Activated T-cell treated with anti-CD3 and anti-CD28 coated beads for 24 hours (primary cell): Measurements from ENCODE around the gene APP.

Experiments used
- DNase-seq: peaks from one replicate; pipeline ENCODE4 v3.0.0-alpha.2; 2020; ENCODE audit warnings: low read depth

The APP gene

GRCh38 chr21:26127073-26127814 is 43.3 kb downstream of the APP start:
- no peak for DNase-seq

GRCh38 chr21:26126168-26126553 is 44.4 kb downstream of the APP start:
- DNase-seq = no peak

- no peak for DNase-seq
Measured at GRCh38 chr21:26125433-26126167, 45.0 kb downstream of the APP start.

GRCh38 chr21:26124896-26125295 is 45.7 kb downstream of the APP start:
- DNase-seq = no peak

- DNase-seq = no peak
Measured at GRCh38 chr21:26124421-26124833, 46.1 kb downstream of the APP start.

GRCh38 chr21:26123012-26123411 is 47.6 kb downstream of the APP start:
- DNase-seq = no peak

GRCh38 chr21:26120828-26121227 is 49.7 kb downstream of the APP start:
- DNase-seq = no peak

- DNase-seq = no peak
Measured at GRCh38 chr21:26119906-26120305, 50.7 kb downstream of the APP start.

- no peak for DNase-seq
Measured at GRCh38 chr21:26118938-26119540, 51.5 kb downstream of the APP start.

GRCh38 chr21:26117972-26118367 is 52.6 kb downstream of the APP start:
- DNase-seq = no peak

- no peak for DNase-seq
Measured at GRCh38 chr21:26117324-26117971, 53.1 kb downstream of the APP start.

- no peak for DNase-seq
Measured at GRCh38 chr21:26116456-26117011, 54.0 kb downstream of the APP start.

- no peak for DNase-seq
Measured at GRCh38 chr21:26115899-26116298, 54.7 kb downstream of the APP start.

GRCh38 chr21:26115305-26115704 is 55.3 kb downstream of the APP start:
- DNase-seq = no peak

GRCh38 chr21:26112975-26113374 is 57.6 kb downstream of the APP start:
- no peak for DNase-seq

- DNase-seq = no peak
Measured at GRCh38 chr21:26112127-26112742, 58.3 kb downstream of the APP start.

GRCh38 chr21:26110715-26111114 is 59.9 kb downstream of the APP start:
- no peak for DNase-seq

GRCh38 chr21:26107429-26107828 is 63.1 kb downstream of the APP start:
- no peak for DNase-seq

- DNase-seq = no peak
Measured at GRCh38 chr21:26106562-26106961, 64.0 kb downstream of the APP start.

- DNase-seq = no peak
Measured at GRCh38 chr21:26105819-26106218, 64.8 kb downstream of the APP start.

GRCh38 chr21:26100573-26100972 is 70.0 kb downstream of the APP start:
- DNase-seq = no peak
